ENCODE data around the gene TTC39C. TPM values are rescaled to one million over a fixed set of nuclear protein-coding genes. Genes with fewer than 3 reads are reported as not detected.
A peak's percentile ranks its signal among the peaks of the same experiment; 100 is the strongest.

The TTC39C gene
- total and polyA plus RNA-seq, 10 donors = 15.4 to 52.3 (median 29.3) TPM

DNA sequence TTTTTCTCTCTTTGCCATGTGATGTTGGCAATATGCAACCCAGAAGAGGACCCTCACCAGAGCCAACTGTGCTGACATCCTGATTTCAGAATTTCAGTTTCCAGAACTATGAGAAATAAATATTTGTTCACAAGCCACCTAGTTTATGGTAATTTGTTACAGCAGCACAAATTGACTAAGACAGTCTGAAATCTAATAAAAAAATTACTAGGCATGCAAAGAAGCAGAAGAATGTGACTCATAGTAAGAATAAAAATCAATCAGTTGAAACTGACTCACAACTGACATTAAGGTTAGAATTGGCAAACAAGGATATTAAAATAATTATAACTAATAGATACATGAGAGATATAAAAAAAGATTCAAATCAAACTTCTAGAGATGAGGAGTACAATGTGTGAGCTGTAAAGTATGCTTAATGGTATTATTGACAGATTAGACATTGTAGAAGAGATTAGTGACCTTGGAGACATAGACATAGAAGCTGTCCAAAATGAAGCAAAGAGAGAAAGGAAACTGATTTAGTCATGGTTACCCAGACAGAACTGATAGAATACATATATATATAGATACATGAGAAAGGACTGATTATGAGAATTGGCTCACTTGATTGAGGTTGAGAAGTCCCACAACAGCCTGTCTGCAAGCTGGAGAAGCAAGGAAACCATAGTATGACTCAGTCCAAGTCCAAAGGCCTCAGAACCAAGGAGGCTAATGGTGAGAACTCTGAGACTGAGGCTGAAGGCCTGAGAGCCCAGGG, 27.8 kb upstream of the TTC39C start:
- Histone ChIP-seq H3K27me3 (replicated peaks in 1 of 7) (no peaks in the 10 kb centered on the region), H3K36me3 (no peaks in the 10 kb centered on the region), H3K4me3 (no peak overlapping the region), H3K4me1 (peaks cover 0 to 9% (median 4%) of the 10 kb centered on the region in 6 donors), H3K9me3 (no peaks in the 10 kb centered on the region), H3K27ac (no peak overlapping the region)
- DNase-seq = no peak
- no peak for TF ChIP-seq CTCF (IDR thresholded peaks at IDR 0.05 in 8 of 11, conservative IDR thresholded peaks at IDR 0.05 in 3 of 11)
- no peak for TF ChIP-seq POLR2AphosphoS5 (IDR thresholded peaks at IDR 0.05)
- TF ChIP-seq POLR2A (IDR thresholded peaks at IDR 0.05) = no peak
- intact Hi-C loops (cut with DNase I; ENCODE audit: low total_unique reads) = no loop called here

DNA sequence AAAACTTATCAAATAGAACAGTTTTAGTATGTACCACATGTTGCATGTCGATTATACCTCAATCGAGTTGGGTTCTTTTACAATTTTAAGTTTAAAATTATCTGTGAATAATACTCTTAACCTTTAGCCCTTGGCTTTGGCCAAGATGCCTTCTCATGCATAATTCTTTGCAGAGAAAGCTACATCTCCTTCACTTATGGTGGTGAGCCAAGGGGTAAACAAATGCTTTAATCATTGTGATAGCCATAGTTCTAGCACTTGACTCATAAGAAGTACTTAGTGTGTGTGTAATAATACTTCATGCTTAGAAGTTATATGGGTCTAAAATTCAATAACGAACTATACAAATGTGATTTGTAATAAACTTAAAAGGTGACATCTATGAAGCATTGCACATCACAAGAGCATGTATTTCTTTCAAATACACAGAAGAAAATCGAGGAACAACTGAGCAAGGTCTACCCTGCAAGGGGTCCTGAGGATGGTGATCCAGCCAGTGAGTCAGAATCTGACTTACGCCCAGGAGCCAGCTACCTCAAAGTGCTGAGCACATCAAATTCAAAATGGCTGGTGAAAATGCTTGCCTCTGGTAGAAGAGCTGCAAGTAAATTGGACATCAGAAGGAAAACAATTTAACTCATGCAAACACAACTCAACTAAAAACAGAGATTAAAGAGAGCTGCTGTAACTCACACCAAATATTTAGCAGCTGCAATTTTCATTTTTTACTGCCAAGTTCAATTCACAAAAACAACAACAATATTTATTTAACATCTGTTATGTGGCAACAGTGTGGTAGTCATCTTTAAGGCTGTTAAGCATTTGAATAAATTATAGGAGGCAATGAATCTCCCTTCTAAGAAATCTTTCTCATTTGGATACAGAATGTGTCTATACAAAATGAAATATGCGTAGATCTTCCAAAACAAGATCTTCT, 23.8 kb upstream of the TTC39C start:
- TF ChIP-seq POLR2AphosphoS5 (IDR thresholded peaks at IDR 0.05) (no peak), POLR2A (IDR thresholded peaks at IDR 0.05) (no peak), CTCF (IDR thresholded peaks at IDR 0.05 in 8 of 11, conservative IDR thresholded peaks at IDR 0.05 in 3 of 11) (no peak)
- no peaks in the 10 kb centered on the region for H3K36me3 ChIP-seq
- no peak overlapping the region for H3K4me3 ChIP-seq
- no peaks in the 10 kb centered on the region for H3K27me3 ChIP-seq (replicated peaks in 1 of 7)
- WGBS, 5 donors = 86 to 94% (median 90%) methylated on average over 6 of the region's 6 CpGs
- intact Hi-C loops (cut with DNase I; ENCODE audit: low total_unique reads) = no loop called here
- H3K27ac ChIP-seq = peak overlapping the region in 4 of 8 donors; percentile 64 to 84 (median 72)
- no peaks in the 10 kb centered on the region for H3K9me3 ChIP-seq
- peaks cover 0 to 25% (median 0%) of the 10 kb centered on the region in 6 donors for H3K4me1 ChIP-seq
- no peak for DNase-seq

DNA sequence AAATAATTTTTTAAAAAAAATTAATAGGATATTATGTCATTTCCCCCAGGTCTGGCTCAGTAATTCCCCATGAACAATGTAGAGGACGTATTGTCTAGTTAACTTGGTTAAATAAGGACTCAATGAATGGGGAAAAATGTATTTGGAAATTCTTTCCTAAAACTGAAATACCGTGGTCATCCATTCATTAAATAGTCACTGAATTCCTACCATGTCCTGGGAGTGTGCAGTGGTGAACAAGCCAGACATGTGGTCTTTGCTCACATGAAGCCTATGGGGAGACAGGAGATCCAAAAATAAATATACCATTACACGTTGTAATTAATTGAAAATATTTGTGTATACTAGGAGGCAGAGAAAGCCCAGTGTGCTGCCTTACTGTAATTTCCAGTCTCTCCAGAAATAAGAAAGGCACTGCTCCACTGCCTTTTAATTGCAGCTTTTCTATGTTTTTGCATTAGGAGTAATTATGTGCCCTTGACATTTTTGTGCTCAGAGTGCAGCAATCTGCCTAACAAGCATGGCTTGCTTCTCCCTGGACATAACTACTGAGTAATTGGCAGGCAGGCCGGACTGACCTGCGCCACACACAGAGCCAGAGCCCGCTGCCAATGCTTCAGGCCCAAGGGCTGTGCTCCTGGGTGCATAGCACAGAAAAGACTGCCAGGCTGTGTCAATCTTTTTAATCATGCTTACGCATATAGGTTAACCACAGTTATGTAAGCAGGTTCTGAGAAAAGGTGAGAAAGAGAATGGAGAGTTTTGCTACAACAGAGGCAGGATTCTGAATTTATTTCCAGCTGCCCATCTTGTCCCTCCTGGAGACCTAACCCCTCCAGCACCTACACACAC, 22.2 kb upstream of the TTC39C start:
- peaks cover 0 to 25% (median 0%) of the 10 kb centered on the region in 6 donors for H3K4me1 ChIP-seq
- H3K36me3 ChIP-seq = no peaks in the 10 kb centered on the region
- H3K27ac ChIP-seq = peak overlapping the region; percentile 2 to 84 (median 65)
- TF ChIP-seq POLR2AphosphoS5 (IDR thresholded peaks at IDR 0.05) (peak in 2 of 3 donors; percentile 35 to 44), CTCF (IDR thresholded peaks at IDR 0.05 in 8 of 11, conservative IDR thresholded peaks at IDR 0.05 in 3 of 11) (peak in 1 of 11 experiments; percentile 8), POLR2A (IDR thresholded peaks at IDR 0.05) (no peak)
- no peaks in the 10 kb centered on the region for H3K27me3 ChIP-seq (replicated peaks in 1 of 7)
- H3K4me3 ChIP-seq = peak overlapping the region in 2 of 8 donors; percentile 4 to 53
- DNase-seq = no peak
- intact Hi-C loops (cut with DNase I; ENCODE audit: low total_unique reads) = no loop called here
- no peaks in the 10 kb centered on the region for H3K9me3 ChIP-seq
- WGBS, 5 donors = 73 to 80% (median 74%) methylated on average over 7 of the region's 7 CpGs
